OCI-LY1 (cell line): ENCODE results near the gene ASIP.
A peak's percentile ranks its signal among the peaks of the same experiment; 100 is the strongest.

Experiments used
- H2AFZ ChIP-seq: fragments of 200-600 bp; sonication (generic), shearing (Covaris generic); 2 replicates; pipeline ENCODE4 v1.6.0; 2014; ENCODE audit warnings: antibody characterized with exemption, mild to moderate bottlenecking, low read length
- H3F3A ChIP-seq: fragments of 200-600 bp; sonication (generic), shearing (Covaris generic); 2 replicates; pipeline ENCODE4 v1.6.0; 2014; ENCODE audit warnings: mild to moderate bottlenecking, antibody characterized with exemption, low read length, moderate library complexity; ENCODE audit not compliant: insufficient read depth
- H3K27ac ChIP-seq: fragments of 200-600 bp; sonication (generic); 2 replicates; pipeline ENCODE4 v1.5.1; 2014; ENCODE audit warnings: low read length, mixed run types, mild to moderate bottlenecking, low read depth; ENCODE audit not compliant: poor library complexity, severe bottlenecking
- H3K27me3 ChIP-seq: fragments of 200-600 bp; sonication (generic); 2 replicates; pipeline ENCODE4 v1.6.0; 2014; ENCODE audit warnings: antibody characterized with exemption, mild to moderate bottlenecking, low read length, moderate library complexity; ENCODE audit not compliant: insufficient read depth
- H3K36me3 ChIP-seq: fragments of 200-600 bp; sonication (generic); 2 replicates; pipeline ENCODE4 v1.6.1; 2014; ENCODE audit warnings: mild to moderate bottlenecking, antibody characterized with exemption, low read length, moderate library complexity, mixed read lengths; ENCODE audit not compliant: insufficient read depth
- H3K4me1 ChIP-seq: fragments of 200-600 bp; sonication (generic); 2 replicates; pipeline ENCODE4 v1.5.1; 2014; ENCODE audit warnings: mild to moderate bottlenecking, low read length, moderate library complexity; ENCODE audit not compliant: insufficient read depth, severe bottlenecking
- H3K4me2 ChIP-seq: fragments of 200-600 bp; sonication (generic), shearing (Covaris generic); 2 replicates; pipeline ENCODE4 v1.6.1; 2014; ENCODE audit warnings: low read length
- H3K4me3 ChIP-seq: fragments of 200-600 bp; sonication (generic); 2 replicates; pipeline ENCODE4 v1.5.1; 2014; ENCODE audit warnings: low read length, low read depth, mild to moderate bottlenecking, mixed read lengths; ENCODE audit not compliant: poor library complexity, severe bottlenecking
- H3K79me2 ChIP-seq: fragments of 200-600 bp; shearing (Covaris generic); 2 replicates; pipeline ENCODE4 v1.6.1; 2016; ENCODE audit warnings: mixed run types, low read length, mixed read lengths; ENCODE audit not compliant: insufficient read depth
- H3K9ac ChIP-seq: fragments of 200-600 bp; sonication (generic), shearing (Covaris generic); 2 replicates; pipeline ENCODE4 v1.6.1; 2014; ENCODE audit warnings: mild to moderate bottlenecking, low read length, mixed read lengths
- H3K9me2 ChIP-seq: fragments of 200-600 bp; sonication (generic), shearing (Covaris generic); 2 replicates; pipeline ENCODE4 v1.6.1; 2014; ENCODE audit warnings: low read depth, mild to moderate bottlenecking, low read length, mixed read lengths
- H3K9me3 ChIP-seq: fragments of 200-600 bp; shearing (Covaris generic); 2 replicates; pipeline ENCODE4 v1.6.1; 2014; ENCODE audit warnings: low read length, mixed read lengths
- H4K20me1 ChIP-seq: fragments of 200-600 bp; sonication (generic), shearing (Covaris generic); 2 replicates; pipeline ENCODE4 v1.6.0; 2016; ENCODE audit warnings: mild to moderate bottlenecking, low read length; ENCODE audit not compliant: insufficient read depth
- CTCF ChIP-seq: fragments of 200-600 bp; sonication (generic), shearing (Covaris generic); IDR thresholded peaks from 2 replicates; pipeline ENCODE4 v1.5.1; 2017; ENCODE audit warnings: mild to moderate bottlenecking, antibody characterized with exemption, low read length, moderate library complexity, mixed read lengths
- EZH2 ChIP-seq: fragments of 200-600 bp; sonication (generic), shearing (Covaris generic); IDR thresholded peaks from 2 replicates; pipeline ENCODE4 v1.8.0; 2017; ENCODE audit warnings: borderline replicate concordance, mixed run types, mild to moderate bottlenecking, antibody characterized with exemption, low read length, moderate library complexity, mixed read lengths

Gene ASIP

GRCh38 chr20:34311118-34312023 is 70.1 kb downstream of the ASIP start:
- Histone ChIP-seq H3K4me2 (peak overlapping the region; percentile 19; the same call in 1 of the 2 replicates), H3K4me3 (peak overlapping the region; percentile 7), H2AFZ (no peak overlapping the region)

GRCh38 chr20:34312024-34312460 is 70.8 kb downstream of the ASIP start:
- H3K4me1 ChIP-seq = peaks cover 16% of the 10 kb centered on the region
- peak overlapping the region; percentile 7 for H3K4me3 ChIP-seq
- H3K27me3 ChIP-seq = no peaks in the 10 kb centered on the region
- no peaks in the 10 kb centered on the region for H3F3A ChIP-seq
- H2AFZ ChIP-seq = no peak overlapping the region
- no peak overlapping the region for H3K27ac ChIP-seq
- TF ChIP-seq CTCF (no peak), EZH2 (no peak)
- no peaks in the 10 kb centered on the region for H3K9me2 ChIP-seq
- no peak overlapping the region for H3K9ac ChIP-seq
- no peaks in the 10 kb centered on the region for H4K20me1 ChIP-seq
- peak overlapping the region; percentile 19; the same call in 1 of the 2 replicates for H3K4me2 ChIP-seq
- no peaks in the 10 kb centered on the region for H3K9me3 ChIP-seq
- H3K79me2 ChIP-seq = no peaks in the 10 kb centered on the region
- H3K36me3 ChIP-seq = no peaks in the 10 kb centered on the region

More at GRCh38 chr20:34311118-34312023, 70.1 kb downstream of the ASIP start:
- Histone ChIP-seq H3K9ac (no peak overlapping the region), H3F3A (no peaks in the 10 kb centered on the region), H3K27me3 (no peaks in the 10 kb centered on the region), H3K36me3 (no peaks in the 10 kb centered on the region), H4K20me1 (no peaks in the 10 kb centered on the region), H3K9me2 (no peaks in the 10 kb centered on the region), H3K4me1 (peaks cover 16% of the 10 kb centered on the region), H3K9me3 (no peaks in the 10 kb centered on the region), H3K27ac (no peak overlapping the region), H3K79me2 (no peaks in the 10 kb centered on the region)
- TF ChIP-seq CTCF = peak; percentile 33; the same call in 1 of the 2 replicates
- TF ChIP-seq EZH2 = no peak

GRCh38 chr20:34312544-34313217 is 71.5 kb downstream of the ASIP start:
- Histone ChIP-seq H3K9ac (no peak overlapping the region), H3K27ac (no peak overlapping the region), H2AFZ (no peak overlapping the region), H3K4me2 (peak overlapping the region; percentile 7), H3K27me3 (no peaks in the 10 kb centered on the region), H3K4me1 (peaks cover 16% of the 10 kb centered on the region), H3K9me3 (no peaks in the 10 kb centered on the region), H4K20me1 (no peaks in the 10 kb centered on the region), H3F3A (no peaks in the 10 kb centered on the region), H3K79me2 (no peaks in the 10 kb centered on the region), H3K4me3 (no peak overlapping the region), H3K9me2 (no peaks in the 10 kb centered on the region), H3K36me3 (no peaks in the 10 kb centered on the region)
- TF ChIP-seq CTCF (peak; percentile 100), EZH2 (no peak)
